Stimulated activated CD8-positive, alpha-beta memory T cell treated with anti-CD3 and anti-CD28 coated beads, Interleukin-4, amount 100 ng/mL, for 4 hours (primary cell): ENCODE results near the gene CCDC81.
"Not testable (repeated sequence)": the region's sequence is repeated elsewhere in the genome, so short reads cannot be mapped to it uniquely, and the experiment has no call there.

Experiments
- DNase-seq, 2 donors: peaks; one replicate each; pipeline ENCODE4 v3.0.0-alpha.2; 2020; ENCODE audit warnings: low read depth in 2 of 2, low spot score in 1 of 2

The CCDC81 gene

GRCh38 chr11:86374586-86374985 lies at the start of gene CCDC81:
Gene CCDC81, plus strand, starts transcription at chr11:86374887. Its CDS starts 277 bp downstream, at chr11:86375164.
- no peak for DNase-seq

DNA sequence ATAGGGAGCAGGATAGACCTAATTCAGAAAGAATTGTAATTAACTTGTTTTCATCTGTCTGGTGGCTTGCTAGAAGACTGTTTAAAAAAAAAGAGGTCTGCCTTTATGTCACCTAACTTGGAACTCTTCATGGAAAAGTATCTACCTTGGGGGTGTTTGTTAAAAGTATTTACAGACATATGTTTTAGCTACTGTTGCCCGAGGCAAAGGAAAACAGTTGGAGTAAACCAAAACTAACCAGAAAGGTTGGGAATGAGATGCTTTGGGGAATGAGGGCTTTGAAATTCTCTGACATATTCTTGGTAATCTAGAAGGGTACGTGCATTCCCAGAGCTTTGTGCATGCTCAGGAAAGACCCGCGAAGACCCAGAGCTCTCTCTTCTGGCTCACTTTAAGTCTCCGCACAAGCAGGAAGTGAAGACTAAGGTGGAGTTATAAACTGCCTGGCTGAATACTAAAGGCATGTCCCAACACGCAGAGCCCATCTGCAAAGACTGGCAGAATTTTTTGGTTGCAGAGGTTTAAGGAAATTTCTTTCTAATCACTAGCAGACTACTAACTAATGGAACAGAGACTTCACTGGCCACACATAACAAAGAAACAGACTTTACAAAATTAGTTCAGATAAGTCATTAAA lies 39.4 kb upstream of the CCDC81 start:
- DNase-seq, result no peak

- DNase-seq, result no peak
These were observed 37.5 kb upstream of the CCDC81 start for GRCh38 chr11:86337227-86337626.

DNA sequence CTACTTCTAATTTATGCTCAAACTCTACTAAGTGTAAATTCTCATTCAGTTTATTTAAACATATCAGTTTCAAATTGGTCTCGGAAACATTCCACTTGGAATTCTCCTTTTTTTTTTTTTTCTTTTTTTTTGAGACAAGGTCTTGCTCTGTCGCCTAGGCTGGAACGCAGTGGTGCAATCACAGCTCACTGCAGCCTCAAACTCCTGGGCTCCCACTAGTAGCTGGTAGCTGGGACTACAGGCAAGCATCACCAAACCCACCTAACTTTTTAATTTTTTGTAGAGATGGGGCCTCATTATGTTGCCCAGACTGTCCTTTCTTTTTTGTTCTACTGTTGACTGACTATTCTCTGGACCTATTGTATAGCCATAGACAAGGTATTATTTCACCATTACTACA lies 33.3 kb upstream of the CCDC81 start:
- DNase-seq, result no peak

DNA sequence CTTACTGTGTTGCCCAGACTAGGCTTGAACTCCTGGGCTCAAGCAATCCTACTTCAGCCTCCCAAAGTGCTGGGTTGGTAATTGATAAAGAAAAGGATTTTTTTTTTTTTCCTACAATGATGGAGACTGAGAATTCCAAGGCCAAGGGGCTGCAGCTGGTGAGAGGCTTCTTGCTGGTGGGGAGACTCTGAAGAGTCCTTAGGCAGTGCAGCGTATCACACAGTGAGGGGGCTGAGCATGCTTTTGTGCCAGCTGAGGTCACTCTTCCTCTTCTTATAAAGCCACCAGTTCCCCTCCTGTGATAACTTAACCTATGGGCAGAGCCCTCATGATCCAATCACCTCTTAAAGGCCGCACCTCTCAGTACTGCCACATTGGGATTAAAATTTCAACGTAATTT lies 28.2 kb upstream of the CCDC81 start:
- no peak for DNase-seq

DNA sequence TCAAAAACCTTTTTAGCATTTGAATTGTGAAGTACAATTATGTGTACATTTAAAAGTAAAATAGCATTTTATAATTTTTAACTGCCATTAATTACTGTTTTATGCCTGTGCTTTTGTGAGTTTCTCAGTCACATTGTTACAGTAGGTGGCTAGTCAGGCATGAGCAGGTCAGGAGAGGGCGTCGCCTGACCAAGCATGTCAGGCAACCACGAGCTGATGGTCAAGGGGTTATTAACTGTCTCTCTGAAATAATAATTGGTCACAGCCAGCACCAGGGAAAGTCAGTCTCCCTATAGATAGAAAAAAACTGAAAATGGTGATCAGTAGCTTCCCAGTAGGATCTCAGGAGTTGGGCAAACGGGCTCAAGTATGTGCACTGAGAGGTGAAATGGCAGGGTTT lies 19.4 kb upstream of the CCDC81 start:
- no peak for DNase-seq

GRCh38 chr11:86357412-86357811 lies 17.3 kb upstream of the CCDC81 start:
- DNase-seq, result not testable (repeated sequence)

DNA sequence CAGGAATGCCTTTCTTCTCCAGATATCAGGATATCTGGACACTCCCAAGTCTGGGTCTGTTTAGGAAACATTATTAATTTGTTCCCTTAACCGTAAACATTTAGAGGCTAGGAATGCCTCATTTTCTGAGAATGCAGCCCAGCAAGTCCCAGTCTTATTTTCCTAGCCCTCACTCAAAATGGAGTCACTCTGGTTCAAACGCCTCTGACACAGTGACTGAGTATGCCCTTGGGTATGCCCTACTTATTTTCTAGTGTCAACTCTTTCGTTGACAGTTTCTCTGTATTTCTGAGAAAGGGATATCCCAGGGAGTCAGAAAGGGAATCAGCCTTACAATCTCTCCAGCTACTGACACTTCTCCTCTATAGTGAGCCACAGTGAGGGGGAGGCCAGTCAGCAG lies 16.0 kb upstream of the CCDC81 start:
- no peak for DNase-seq

DNA sequence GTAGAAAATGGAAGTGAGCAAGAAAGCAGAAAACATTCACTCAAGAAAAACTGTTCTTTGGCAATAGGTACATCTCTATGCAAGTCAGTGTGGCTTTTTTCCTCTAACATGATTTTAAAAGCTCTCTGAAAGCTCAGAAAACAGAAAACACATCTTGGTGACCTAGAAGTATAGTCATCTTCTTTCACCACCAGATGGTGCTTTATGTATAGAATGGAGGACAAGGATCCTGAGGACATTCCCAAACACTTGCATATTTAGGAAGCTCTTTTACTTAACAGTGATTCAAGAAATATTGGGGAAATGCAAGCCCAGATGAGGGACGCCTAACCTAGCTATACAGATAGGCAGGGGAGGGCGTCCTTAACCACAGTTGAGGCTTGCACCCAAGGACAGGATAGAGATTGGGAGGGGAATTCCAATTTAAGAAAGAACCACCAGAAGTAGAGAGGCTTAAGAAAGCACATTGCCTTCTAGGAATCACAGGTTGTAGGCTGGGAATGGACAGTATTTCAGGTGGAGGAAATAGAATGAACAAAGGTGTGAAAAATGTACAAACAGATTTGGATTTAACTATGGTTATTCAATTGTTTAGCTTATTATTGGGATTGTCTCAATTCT lies 13.8 kb upstream of the CCDC81 start:
- no peak for DNase-seq

- no peak for DNase-seq
These were observed 11.3 kb upstream of the CCDC81 start for GRCh38 chr11:86363424-86363823.

- no peak for DNase-seq
These were observed 9.1 kb upstream of the CCDC81 start for GRCh38 chr11:86365546-86365945.

GRCh38 chr11:86369668-86370067 lies 5.0 kb upstream of the CCDC81 start:
- DNase-seq, result no peak

DNA sequence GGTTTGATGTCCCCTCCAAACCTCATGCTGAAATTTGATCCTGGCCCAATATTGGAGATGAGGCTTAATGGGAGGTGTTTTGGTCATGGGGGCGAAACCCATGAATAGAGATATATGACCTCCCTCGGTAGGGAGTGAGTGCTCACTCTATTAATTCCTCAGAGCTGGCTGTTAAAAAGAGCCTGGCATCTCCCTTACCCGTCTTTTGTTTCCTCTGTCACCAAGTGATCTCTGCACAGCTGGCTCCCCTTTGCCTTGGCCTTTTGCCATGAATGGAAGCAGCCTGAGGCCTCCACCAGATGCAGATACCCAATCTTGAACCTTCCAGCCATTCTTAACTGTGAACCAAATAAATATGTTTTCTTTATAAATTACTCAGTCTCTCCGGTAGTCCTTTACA lies 4.5 kb upstream of the CCDC81 start:
- DNase-seq, result no peak

DNA sequence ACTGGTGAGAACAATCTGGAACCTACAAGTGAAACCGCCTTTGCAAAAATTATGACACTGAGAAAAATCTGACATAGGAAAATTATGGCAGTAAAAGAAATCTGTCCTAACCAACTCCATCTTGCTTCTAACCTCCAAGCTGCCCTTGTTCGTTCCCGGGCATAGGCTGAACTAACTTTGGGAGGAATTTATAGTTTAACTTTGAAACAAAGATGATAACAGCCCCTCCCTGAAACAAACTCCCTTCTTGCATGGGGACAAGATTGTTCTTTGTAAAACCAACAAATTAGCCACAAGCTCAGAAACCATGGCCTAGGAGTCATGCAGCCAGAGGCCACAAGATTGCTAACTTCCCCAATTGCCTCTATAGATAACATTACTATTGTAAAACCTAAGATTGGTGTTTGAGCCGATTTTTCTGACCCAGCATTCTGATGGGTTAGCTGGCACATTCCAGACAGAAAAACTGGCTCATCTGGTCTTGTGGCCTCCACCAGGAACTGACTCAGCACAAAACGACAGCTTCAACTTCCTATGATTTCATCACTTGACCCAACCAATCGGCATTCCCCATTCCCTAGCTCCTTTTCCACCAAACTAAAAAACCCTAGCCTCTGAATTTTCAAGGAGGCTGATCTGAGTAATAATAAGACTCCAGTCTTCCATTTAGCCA lies 3.6 kb upstream of the CCDC81 start:
- DNase-seq, result no peak

DNA sequence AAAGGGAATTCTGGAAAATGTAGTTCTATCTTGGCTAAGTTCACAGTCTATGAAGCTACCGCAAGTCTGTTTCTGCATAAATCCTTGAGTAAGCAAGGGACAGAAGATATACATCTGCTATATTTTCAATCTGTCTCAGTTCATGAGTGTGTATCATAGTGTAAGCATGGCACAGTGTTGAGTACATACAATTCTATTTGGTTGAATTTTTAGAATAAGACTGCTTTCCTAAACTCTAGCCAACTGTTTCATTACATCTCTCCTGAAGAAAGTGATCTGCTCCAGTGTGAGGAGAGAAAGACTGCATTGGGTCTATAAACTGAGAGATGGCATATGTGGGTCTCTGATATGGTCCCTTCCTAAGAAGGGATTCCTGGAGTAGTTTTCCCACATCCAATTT lies 2.6 kb upstream of the CCDC81 start:
- DNase-seq, result no peak

DNA sequence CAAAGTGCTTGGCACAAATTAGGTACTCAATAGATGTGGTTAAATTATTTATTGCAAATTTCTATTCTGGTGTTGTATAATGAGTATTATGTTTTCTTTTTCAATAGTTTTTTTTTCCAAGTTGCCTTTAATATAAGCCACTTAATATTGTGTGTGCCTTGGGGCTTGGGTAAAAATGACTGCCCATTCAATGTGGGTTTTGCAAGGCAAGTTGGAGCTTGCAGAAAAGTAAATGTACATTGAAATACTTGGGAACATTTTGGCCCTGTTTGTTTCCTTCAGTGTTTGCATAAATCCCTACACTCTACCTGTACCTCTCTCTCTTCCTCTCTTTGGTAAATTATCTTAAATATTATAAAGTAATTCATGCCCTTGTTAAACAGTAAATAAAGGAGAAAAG lies 2.1 kb upstream of the CCDC81 start:
- no peak for DNase-seq

GRCh38 chr11:86374069-86374468 lies 618 bp upstream of the CCDC81 start:
- no peak for DNase-seq

DNA sequence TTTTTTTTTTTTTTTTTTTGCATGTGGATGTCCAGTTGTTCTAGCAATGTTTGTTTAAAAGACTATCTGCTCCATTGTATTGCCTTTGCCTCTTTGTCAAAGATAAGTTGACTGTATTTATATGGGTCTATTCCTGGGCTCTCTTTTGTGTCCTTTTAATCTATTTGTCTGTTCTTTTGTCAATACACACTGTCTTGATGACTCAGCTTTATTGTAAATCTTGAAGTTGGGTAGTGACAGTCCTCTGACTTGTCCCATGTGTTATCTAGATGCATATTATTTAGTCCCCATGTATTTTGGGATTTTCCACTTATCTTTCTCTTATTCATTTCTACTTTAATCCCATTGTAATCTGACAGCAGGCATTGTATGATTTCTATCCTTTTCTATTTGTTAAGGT lies 3.3 kb downstream of the CCDC81 start:
- no peak for DNase-seq

DNA sequence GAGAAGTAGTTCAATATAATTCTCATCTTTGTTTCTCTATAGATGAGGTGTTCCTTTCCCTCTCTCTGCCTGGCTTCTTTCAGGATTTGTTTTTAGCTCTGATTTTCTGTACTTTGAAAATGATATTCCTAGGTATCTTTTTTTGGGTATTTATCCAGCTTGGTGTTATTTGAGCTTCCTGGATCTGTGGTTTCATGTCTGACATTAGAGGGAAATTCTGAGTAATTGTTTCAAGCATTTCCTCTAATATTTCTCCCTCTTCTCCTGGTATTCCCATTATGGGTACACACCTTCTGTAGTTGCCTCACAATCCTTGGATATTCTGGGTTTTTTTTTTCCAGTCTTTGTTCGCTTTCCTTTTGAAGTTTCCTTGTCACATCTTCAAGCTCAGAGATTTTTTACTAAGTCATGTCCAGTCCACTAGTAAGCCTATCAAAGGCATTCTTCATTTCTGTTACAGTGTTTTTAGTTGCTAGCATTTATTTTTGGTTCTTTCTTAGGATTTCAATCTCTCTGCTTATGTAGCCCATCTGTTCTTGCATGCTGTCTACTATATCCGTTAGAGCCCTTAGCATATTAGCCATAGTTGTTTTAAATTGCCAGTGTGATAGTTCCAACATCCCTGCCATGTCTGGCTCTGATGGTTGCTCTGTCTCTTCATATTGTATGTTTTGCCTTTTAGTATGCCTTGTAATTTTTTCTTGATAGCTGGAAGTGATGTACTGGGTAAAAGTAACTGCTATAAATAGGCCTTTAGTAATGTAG lies 5.8 kb downstream of the CCDC81 start:
- no peak for DNase-seq

- DNase-seq, result no peak
These were observed 8.6 kb downstream of the CCDC81 start for GRCh38 chr11:86383041-86383955.

DNA sequence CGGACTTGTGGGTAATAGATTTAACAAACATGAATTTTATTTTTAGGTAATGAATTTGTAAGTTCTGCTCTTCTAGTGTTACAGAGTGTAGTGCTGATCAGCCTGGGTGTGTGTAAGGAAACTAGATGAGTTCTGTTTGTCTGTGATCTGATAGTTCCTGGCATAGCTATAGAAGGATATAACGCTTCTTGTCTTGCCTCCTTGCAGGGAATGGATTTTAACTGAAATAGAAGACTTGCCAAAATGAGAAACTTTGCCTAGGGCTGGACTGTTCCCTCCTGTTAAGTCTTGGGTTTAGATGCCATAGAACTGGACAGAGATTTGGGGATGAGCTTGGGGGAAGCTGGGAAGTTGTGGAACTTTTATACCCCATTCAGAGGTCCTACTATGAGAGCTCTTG lies 11.6 kb downstream of the CCDC81 start:
- DNase-seq, result no peak
